Endothelial cell of umbilical vein (primary cell): ENCODE measurements around the gene CD164L2. TPM values are rescaled to one million over a fixed set of nuclear protein-coding genes. Genes with fewer than 3 reads are reported as not detected.
A peak's percentile ranks its signal among the peaks of the same experiment; 100 is the strongest.

Source experiments
- BruUV-seq: library from RNA; stranded (reverse); fragments of 400-500 nt; replicated peaks from 2 replicates; lab custom pipeline; 2021; lab: Mats Ljungman, UMichigan
- CTCF ChIA-PET: fragments of 300-600, 350-600 bp; sonication (Branson Sonifier 250); formaldehyde crosslinking; loops from one replicate; lab custom pipeline; 2021; ENCODE audit warnings: antibody characterized with exemption, inconsistent platforms; lab: Charles Lee
- POLR2A ChIA-PET: fragments of 300-600, 350-600 bp; sonication (Branson Sonifier 250); formaldehyde crosslinking; loops from one replicate; lab custom pipeline; 2021; ENCODE audit warnings: antibody characterized with exemption, inconsistent platforms; lab: Charles Lee
- DNase-seq: peaks from one replicate; pipeline ENCODE4 v3.0.0-alpha.2; 2011; ENCODE audit warnings: low read depth, low spot score
- FAIRE-seq: peaks from 2 replicates; lab custom pipeline; 2011; peaks lifted over from hg19 to GRCh38; lab: Jason Lieb, UNC
- H2AFZ ChIP-seq: 2 replicates; pipeline ENCODE4 v1.6.0; 2012; ENCODE audit warnings: low read depth, low read length, control low read depth, inconsistent platforms
- H3K27ac ChIP-seq: 2 replicates; pipeline ENCODE4 v1.5.1; 2011; ENCODE audit warnings: low read depth, mild to moderate bottlenecking, control low read depth, low read length, moderate library complexity; ENCODE audit not compliant: insufficient read depth
- H3K27me3 ChIP-seq, 2 experiments: 2 replicates each; pipeline versions ENCODE4 v1.6.0 to v1.6.1; 2011; ENCODE audit warnings: low read length in 2 of 2, mixed read lengths in 1 of 2; ENCODE audit not compliant: control insufficient read depth in 2 of 2, insufficient read depth in 2 of 2
- H3K36me3 ChIP-seq, 2 experiments: 2 replicates in 1 of 2; 3 replicates in 1 of 2; pipeline ENCODE4 v1.5.1; 2011; ENCODE audit warnings: low read length in 2 of 2, mild to moderate bottlenecking in 1 of 2, moderate library complexity in 1 of 2; ENCODE audit not compliant: control insufficient read depth in 2 of 2, insufficient read depth in 2 of 2; ENCODE audit errors: extremely low read depth in 1 of 2
- H3K4me1 ChIP-seq: 3 replicates; pipeline ENCODE4 v1.5.1; 2011; ENCODE audit warnings: mild to moderate bottlenecking, low read length; ENCODE audit not compliant: control insufficient read depth, insufficient read depth; ENCODE audit errors: extremely low read depth
- H3K4me2 ChIP-seq: 2 replicates; pipeline ENCODE4 v1.6.1; 2011; ENCODE audit warnings: low read length, control low read depth, mixed read lengths; ENCODE audit not compliant: insufficient read depth
- H3K4me3 ChIP-seq, 3 experiments: fragments of 200-600 bp in 1 of 3; sonication (generic), shearing (Covaris generic) in 1 of 3; replicated peaks in 1 of 3; 2 replicates each; pipeline ENCODE4 v1.5.1; 2011 to 2016; ENCODE audit warnings: control low read depth in 3 of 3, low read length in 3 of 3, mild to moderate bottlenecking in 2 of 3, inconsistent platforms in 1 of 3, low read depth in 1 of 3, moderate library complexity in 1 of 3; ENCODE audit not compliant: insufficient read depth in 1 of 3
- H3K79me2 ChIP-seq: 2 replicates; pipeline ENCODE4 v1.6.0; 2012; ENCODE audit warnings: low read length, inconsistent platforms; ENCODE audit not compliant: control insufficient read depth, insufficient read depth
- H3K9ac ChIP-seq: replicated peaks from 2 replicates; pipeline ENCODE3; 2011; ENCODE audit warnings: low read length, control low read depth; ENCODE audit not compliant: insufficient read depth; ENCODE audit errors: extremely low read depth
- H3K9me1 ChIP-seq: replicated peaks from 3 replicates; pipeline ENCODE4 v1.6.0; 2011; ENCODE audit warnings: mild to moderate bottlenecking, low read length; ENCODE audit not compliant: control insufficient read depth, insufficient read depth; ENCODE audit errors: extremely low read depth
- H3K9me3 ChIP-seq: replicated peaks from 2 replicates; pipeline ENCODE4 v1.5.1; 2012; ENCODE audit warnings: low read length, inconsistent platforms; ENCODE audit not compliant: control insufficient read depth, insufficient read depth
- H4K20me1 ChIP-seq: replicated peaks from 2 replicates; pipeline ENCODE3; 2011; ENCODE audit warnings: mild to moderate bottlenecking, low read length; ENCODE audit not compliant: control insufficient read depth, insufficient read depth; ENCODE audit errors: extremely low read depth
- POLR2AphosphoS5 ChIP-seq: IDR thresholded peaks from 2 replicates; pipeline ENCODE4 v1.6.1; 2012; ENCODE audit warnings: low read depth, mild to moderate bottlenecking, control low read depth, low read length, moderate library complexity; ENCODE audit not compliant: insufficient read depth
- dilution Hi-C: fragments of 300-500 bp; cut with MboI; formaldehyde crosslinking; loops from one replicate; pipeline ENCODE4 v1.15.0; 2019; ENCODE audit warnings: low sequenced_read_pairs; ENCODE audit not compliant: extremely low pct_ligation_motif_present
- intact Hi-C: fragments of 100-400 bp; cut with micrococcal nuclease; formaldehyde crosslinking; loops from one replicate; pipeline ENCODE4 v1.10.0; 2022
- polyA plus RNA-seq, 4 experiments: library from polyadenylated mRNA; depleted of rRNA in 3 of 4; stranded (reverse) in 3 of 4; unstranded in 1 of 4; fragments of >200 nt; gene quantifications; 2 replicates each; pipeline versions ENCODE4 v1.2.1 to v1.2.3, GENCODE V29; 2011 to 2012; ENCODE audit warnings: missing spikeins in 1 of 4
- total RNA-seq: library from RNA; stranded (reverse); gene quantifications from 2 replicates; pipeline ENCODE4 v1.2.3, GENCODE V29; 2021
- TF ChIP-seq, protein P1 (sequence below), 2 donors: IDR thresholded peaks; 1 replicate in 1 of 2; 2 replicates in 1 of 2; pipeline ENCODE4 v1.5.1; 2011; ENCODE audit warnings: low read length in 2 of 2, mild to moderate bottlenecking in 2 of 2, moderate library complexity in 2 of 2, control low read depth in 1 of 2, inconsistent platforms in 1 of 2, low read depth in 1 of 2; ENCODE audit not compliant: insufficient read depth in 1 of 2; ENCODE audit errors: extremely low read depth in 1 of 2

The CD164L2 gene
- total and polyA plus RNA-seq, 2 donors (not counting 3 experiments of a cell fraction or from before 2014, with no cell fraction given), result not detected

GRCh38 chr1:27395441-27396195 lies 12.5 kb upstream of the CD164L2 start:
- no TSS peak for BruUV-seq
- no peak overlapping the region for H3K27ac ChIP-seq
- intact Hi-C loops, result loop anchor here (1.0 to 10.0 kb wide), 3 partner anchors 38 to 281 kb away; no protein-coding TSS in a partner anchor

More at GRCh38 chr1:27395441-27396195, 12.5 kb upstream of the CD164L2 start:
- ChIA-PET POLR2A (interaction anchor here (0.7 to 1.1 kb wide), 2 partner anchors 30 to 84 kb away, joined by 3 read pairs; no protein-coding TSS in a partner anchor), CTCF (interaction anchor here (0.6 to 6.6 kb wide), 45 partner anchors 10 to 351 kb away, joined by 3 to 275 read pairs (median 3); partner anchors contain the start of genes AHDC1, CD164L2, MAP3K6 and WASF2)
- dilution Hi-C loops, result no loop called here
- H3K79me2 ChIP-seq, result peaks cover 5% of the 10 kb centered on the region
- H3K4me1 ChIP-seq, result peaks cover 11% of the 10 kb centered on the region
- H2AFZ ChIP-seq, result no peak overlapping the region
- no peaks in the 10 kb centered on the region for H3K9me3 ChIP-seq
- no peak overlapping the region for H3K4me3 ChIP-seq
- FAIRE-seq (peak; percentile 85), DNase-seq (peak; percentile 59)
- no peaks in the 10 kb centered on the region for H4K20me1 ChIP-seq
- H3K27me3 ChIP-seq, result no peaks in the 10 kb centered on the region
- no peak overlapping the region for H3K4me2 ChIP-seq
- H3K9me1 ChIP-seq, result no peaks in the 10 kb centered on the region
- H3K36me3 ChIP-seq, result no peaks in the 10 kb centered on the region
- H3K9ac ChIP-seq, result no peak overlapping the region
- TF ChIP-seq, protein P1, sequence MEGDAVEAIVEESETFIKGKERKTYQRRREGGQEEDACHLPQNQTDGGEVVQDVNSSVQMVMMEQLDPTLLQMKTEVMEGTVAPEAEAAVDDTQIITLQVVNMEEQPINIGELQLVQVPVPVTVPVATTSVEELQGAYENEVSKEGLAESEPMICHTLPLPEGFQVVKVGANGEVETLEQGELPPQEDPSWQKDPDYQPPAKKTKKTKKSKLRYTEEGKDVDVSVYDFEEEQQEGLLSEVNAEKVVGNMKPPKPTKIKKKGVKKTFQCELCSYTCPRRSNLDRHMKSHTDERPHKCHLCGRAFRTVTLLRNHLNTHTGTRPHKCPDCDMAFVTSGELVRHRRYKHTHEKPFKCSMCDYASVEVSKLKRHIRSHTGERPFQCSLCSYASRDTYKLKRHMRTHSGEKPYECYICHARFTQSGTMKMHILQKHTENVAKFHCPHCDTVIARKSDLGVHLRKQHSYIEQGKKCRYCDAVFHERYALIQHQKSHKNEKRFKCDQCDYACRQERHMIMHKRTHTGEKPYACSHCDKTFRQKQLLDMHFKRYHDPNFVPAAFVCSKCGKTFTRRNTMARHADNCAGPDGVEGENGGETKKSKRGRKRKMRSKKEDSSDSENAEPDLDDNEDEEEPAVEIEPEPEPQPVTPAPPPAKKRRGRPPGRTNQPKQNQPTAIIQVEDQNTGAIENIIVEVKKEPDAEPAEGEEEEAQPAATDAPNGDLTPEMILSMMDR (IDR thresholded peaks at IDR 0.05; ENCODE audit: extremely low read depth in 1 of 2, insufficient read depth in 1 of 2, low read depth in 1 of 2, low read length in 2 of 2), result peak; percentile 94 to 95
- no peak for TF ChIP-seq POLR2AphosphoS5
